ENCODE measurements around the gene PLXNB2. TPM values are rescaled to one million over a fixed set of nuclear protein-coding genes. Genes with fewer than 3 reads are reported as not detected.

The PLXNB2 gene
- total RNA-seq, 1 experiment from 2014 or later: 227 TPM

GRCh38 chr22:50308597-50308935 is 1.1 kb upstream of the PLXNB2 start:
- Histone ChIP-seq H3K27ac (ENCODE audit: low read length) (peak overlapping the region; percentile 81), H3K9me3 (ENCODE audit: control insufficient read depth, insufficient read depth, low read depth, low read length) (no peaks in the 10 kb centered on the region), H3K27me3 (ENCODE audit: control insufficient read depth, insufficient read depth, low read length) (no peaks in the 10 kb centered on the region), H3K4me3 (ENCODE audit: low read depth in 2 of 2, low read length in 2 of 2) (no peak overlapping the region), H3K36me3 (ENCODE audit: control insufficient read depth, insufficient read depth, low read length) (no peaks in the 10 kb centered on the region; the same call in 1 of the 2 replicates), H3K4me1 (ENCODE audit: control insufficient read depth, insufficient read depth, low read length) (peaks cover 39% of the 10 kb centered on the region)
- TF ChIP-seq POLR2AphosphoS5 (IDR thresholded peaks at IDR 0.05; ENCODE audit: low read depth, low read length) (peak; percentile 46; the same call in 1 of the 2 replicates), SIN3A (IDR thresholded peaks at IDR 0.05; ENCODE audit: borderline replicate concordance, insufficient read depth, low read depth, low read length) (no peak), REST (IDR thresholded peaks at IDR 0.05; ENCODE audit: insufficient read depth in 1 of 2, low read depth in 2 of 2, low read length in 1 of 2) (no peak), CTCF (IDR thresholded peaks at IDR 0.05) (no peak)
- POLR2A ChIA-PET: no interaction called here
- peak; percentile 22 for ATAC-seq
- CTCF ChIA-PET: no interaction called here
- BruUV-seq (replicated peaks): no TSS peak
- in situ Hi-C loops (cut with HindIII; ENCODE audit: low pct_unique_long_range_greater_than_20kb, low sequenced_read_pairs): no loop called here
- intact Hi-C loops (cut with micrococcal nuclease; ENCODE audit: unreplicated experiment): no loop called here
- no peak for DNase-seq (ENCODE audit: low read depth, low spot score)

GRCh38 chr22:50307890-50308596 is 597 bp upstream of the PLXNB2 start:
- peak overlapping the region; percentile 81 for H3K27ac ChIP-seq (ENCODE audit: low read length)
- no peak for TF ChIP-seq POLR2AphosphoS5 (IDR thresholded peaks at IDR 0.05; ENCODE audit: low read depth, low read length)
- DNase-seq (ENCODE audit: low read depth, low spot score) (no peak), ATAC-seq (no peak)
- ChIA-PET POLR2A (no interaction called here), CTCF (no interaction called here)
- H3K4me1 ChIP-seq (ENCODE audit: control insufficient read depth, insufficient read depth, low read length): peaks cover 44% of the 10 kb centered on the region
- H3K27me3 ChIP-seq (ENCODE audit: control insufficient read depth, insufficient read depth, low read length): no peaks in the 10 kb centered on the region
- no TSS peak for BruUV-seq (replicated peaks)
- no peaks in the 10 kb centered on the region; the same call in 1 of the 2 replicates for H3K36me3 ChIP-seq (ENCODE audit: control insufficient read depth, insufficient read depth, low read length)
- no peak overlapping the region for H3K4me3 ChIP-seq (ENCODE audit: low read depth in 2 of 2, low read length in 2 of 2)
- no peaks in the 10 kb centered on the region for H3K9me3 ChIP-seq (ENCODE audit: control insufficient read depth, insufficient read depth, low read depth, low read length)
- in situ Hi-C loops (cut with HindIII; ENCODE audit: low pct_unique_long_range_greater_than_20kb, low sequenced_read_pairs) (no loop called here), intact Hi-C loops (cut with micrococcal nuclease; ENCODE audit: unreplicated experiment) (no loop called here)

GRCh38 chr22:50305923-50306566 is 1.4 kb downstream of the PLXNB2 start:
- Histone ChIP-seq H3K27me3 (ENCODE audit: control insufficient read depth, insufficient read depth, low read length) (no peaks in the 10 kb centered on the region), H3K4me1 (ENCODE audit: control insufficient read depth, insufficient read depth, low read length) (peaks cover 64% of the 10 kb centered on the region), H3K27ac (ENCODE audit: low read length) (peak overlapping the region; percentile 91), H3K4me3 (ENCODE audit: low read depth in 2 of 2, low read length in 2 of 2) (peak overlapping the region; percentile 60 to 74), H3K36me3 (ENCODE audit: control insufficient read depth, insufficient read depth, low read length) (no peaks in the 10 kb centered on the region; the same call in 1 of the 2 replicates), H3K9me3 (ENCODE audit: control insufficient read depth, insufficient read depth, low read depth, low read length) (no peaks in the 10 kb centered on the region)
- ATAC-seq: peak; percentile 56
- in situ Hi-C loops (cut with HindIII; ENCODE audit: low pct_unique_long_range_greater_than_20kb, low sequenced_read_pairs): no loop called here
- BruUV-seq (replicated peaks): no TSS peak
- TF ChIP-seq REST (IDR thresholded peaks at IDR 0.05; ENCODE audit: insufficient read depth in 1 of 2, low read depth in 2 of 2, low read length in 1 of 2) (no peak), CTCF (IDR thresholded peaks at IDR 0.05) (no peak), TCF7L2 (IDR thresholded peaks at IDR 0.05; ENCODE audit: low read depth, low read length) (no peak), POLR2AphosphoS5 (IDR thresholded peaks at IDR 0.05; ENCODE audit: low read depth, low read length) (peak; percentile 52; the same call in 1 of the 2 replicates), SIN3A (IDR thresholded peaks at IDR 0.05; ENCODE audit: borderline replicate concordance, insufficient read depth, low read depth, low read length) (no peak)
- intact Hi-C loops (cut with micrococcal nuclease; ENCODE audit: unreplicated experiment): no loop called here
- ChIA-PET CTCF (interaction anchor here (0.6 to 1.5 kb wide), 2 partner anchors 30 kb away, joined by 4 to 5 read pairs; no protein-coding TSS in a partner anchor), POLR2A (interaction anchor here (0.6 kb wide), 1 partner anchor 448 kb away, joined by 5 read pairs; no protein-coding TSS in a partner anchor)
- peak; percentile 12 for DNase-seq (ENCODE audit: low read depth, low spot score)

All from Panc1 (cell line).